Upper lobe of right lung (tissue), 1 donor: ENCODE results near the gene ARID3B. TPM values are rescaled to one million over a fixed set of nuclear protein-coding genes. Genes with fewer than 3 reads are reported as not detected.
A peak's percentile ranks its signal among the peaks of the same experiment; 100 is the strongest.

Experiments
- ATAC-seq: fragments of 200-7000 bp; cut with Tn5 transposase; one replicate; pipeline ENCODE4 v1.9.1; 2020; ENCODE audit warnings: mild to moderate bottlenecking, moderate library complexity
- DNase-seq: peaks from one replicate; pipeline ENCODE4 v3.0.0-alpha.2; 2020
- H3K27ac ChIP-seq: fragments of 200-600 bp; one replicate; pipeline ENCODE4 v1.8.0; 2022
- H3K27me3 ChIP-seq: fragments of 200-600 bp; one replicate; pipeline ENCODE4 v1.8.0; 2022; ENCODE audit warnings: mild to moderate bottlenecking
- H3K36me3 ChIP-seq: fragments of 200-600 bp; one replicate; pipeline ENCODE4 v1.8.0; 2022
- H3K4me1 ChIP-seq: fragments of 200-600 bp; one replicate; pipeline ENCODE4 v1.8.0; 2022
- H3K4me3 ChIP-seq: fragments of 200-600 bp; one replicate; pipeline ENCODE4 v1.8.0; 2022; ENCODE audit warnings: mild to moderate bottlenecking
- H3K9me3 ChIP-seq: fragments of 200-600 bp; one replicate; pipeline ENCODE4 v1.8.0; 2022
- CTCF ChIP-seq: fragments of 200-600 bp; IDR thresholded peaks from one replicate; pipeline ENCODE4 v1.8.0; 2022; ENCODE audit warnings: antibody characterized with exemption
- intact Hi-C: fragments of 100-400 bp; cut with DNase I; formaldehyde crosslinking; loops from one replicate; pipeline ENCODE4 v1.11.0; 2022
- total RNA-seq: library from RNA; stranded (reverse); fragmentation: NEBNext Ultra II Directional; extraction: Animal tissue kit (Norgen Biotek cat#: 25700); gene quantifications from one replicate; pipeline ENCODE4 v1.2.1, GENCODE V29; 2021
- donor health status: DM: no; HTN: yes; CAD: no; lungs with severe emphysema.

Gene ARID3B
- total RNA-seq, 1 donor from 2014 or later: 10.7 TPM

GRCh38 chr15:74549816-74550215, 8.8 kb downstream of the ARID3B start:
- intact Hi-C loops: no loop called here

GRCh38 chr15:74551714-74552113, 10.7 kb downstream of the ARID3B start:
- Histone ChIP-seq H3K9me3 (no peaks in the 10 kb centered on the region), H3K27me3 (no peaks in the 10 kb centered on the region), H3K4me1 (peaks cover 18% of the 10 kb centered on the region), H3K27ac (no peak overlapping the region), H3K4me3 (no peak overlapping the region), H3K36me3 (peaks cover 3% of the 10 kb centered on the region)
- DNase-seq (no peak), ATAC-seq (no peak)
- intact Hi-C loops: no loop called here
- TF ChIP-seq CTCF: no peak

More at GRCh38 chr15:74549816-74550215, 8.8 kb downstream of the ARID3B start:
- H3K36me3 ChIP-seq: peaks cover 8% of the 10 kb centered on the region
- no peak overlapping the region for H3K27ac ChIP-seq
- no peak for TF ChIP-seq CTCF
- H3K4me1 ChIP-seq: peaks cover 37% of the 10 kb centered on the region
- no peaks in the 10 kb centered on the region for H3K27me3 ChIP-seq
- no peaks in the 10 kb centered on the region for H3K9me3 ChIP-seq
- ATAC-seq (no peak), DNase-seq (no peak)
- no peak overlapping the region for H3K4me3 ChIP-seq

GRCh38 chr15:74552773-74553441, 11.9 kb downstream of the ARID3B start:
- no peak overlapping the region for H3K27ac ChIP-seq
- DNase-seq (no peak), ATAC-seq (no peak)
- no peaks in the 10 kb centered on the region for H3K27me3 ChIP-seq
- intact Hi-C loops: no loop called here
- H3K9me3 ChIP-seq: no peaks in the 10 kb centered on the region
- no peak for TF ChIP-seq CTCF
- peaks cover 3% of the 10 kb centered on the region for H3K36me3 ChIP-seq
- no peak overlapping the region for H3K4me3 ChIP-seq
- peaks cover 6% of the 10 kb centered on the region for H3K4me1 ChIP-seq

GRCh38 chr15:74555192-74555591, 14.2 kb downstream of the ARID3B start:
- H3K4me1 ChIP-seq: no peaks in the 10 kb centered on the region
- DNase-seq (no peak), ATAC-seq (no peak)
- intact Hi-C loops: no loop called here
- H3K36me3 ChIP-seq: peaks cover 3% of the 10 kb centered on the region
- H3K9me3 ChIP-seq: no peaks in the 10 kb centered on the region
- TF ChIP-seq CTCF: no peak
- no peaks in the 10 kb centered on the region for H3K27me3 ChIP-seq
- no peak overlapping the region for H3K4me3 ChIP-seq
- H3K27ac ChIP-seq: no peak overlapping the region

GRCh38 chr15:74558706-74559105, 17.7 kb downstream of the ARID3B start:
- TF ChIP-seq CTCF: no peak
- Histone ChIP-seq H3K36me3 (no peaks in the 10 kb centered on the region), H3K9me3 (no peaks in the 10 kb centered on the region), H3K4me3 (no peak overlapping the region), H3K27me3 (no peaks in the 10 kb centered on the region), H3K27ac (no peak overlapping the region), H3K4me1 (no peaks in the 10 kb centered on the region)
- no peak for DNase-seq
- no peak for ATAC-seq
- intact Hi-C loops: no loop called here

GRCh38 chr15:74563442-74563841, 22.4 kb downstream of the ARID3B start:
- peak; percentile 65 for ATAC-seq
- H3K27me3 ChIP-seq: no peaks in the 10 kb centered on the region
- no peaks in the 10 kb centered on the region for H3K4me1 ChIP-seq
- no peak overlapping the region for H3K27ac ChIP-seq
- no peak for DNase-seq
- no peaks in the 10 kb centered on the region for H3K9me3 ChIP-seq
- H3K36me3 ChIP-seq: no peaks in the 10 kb centered on the region
- no peak for TF ChIP-seq CTCF
- H3K4me3 ChIP-seq: no peak overlapping the region
- intact Hi-C loops: no loop called here
